IMR-90 (cell line): Measurements from ENCODE around the gene ZNF200. TPM values are rescaled to one million over a fixed set of nuclear protein-coding genes. Genes with fewer than 3 reads are reported as not detected.

Experiments used
- ATAC-seq: fragments of 200-7000 bp; cut with Tn5 transposase; 2 replicates; pipeline ENCODE4 v1.9.1; 2020; ENCODE audit warnings: low read depth, mild to moderate bottlenecking, moderate library complexity
- BruUV-seq: library from RNA; stranded (reverse); fragments of 400-500 nt; replicated peaks from 2 replicates; lab custom pipeline; 2021; lab: Mats Ljungman, UMichigan
- CTCF ChIA-PET: fragments of 300-600 bp; formaldehyde crosslinking; extraction: SDS; loops from one replicate; lab custom pipeline; 2021; ENCODE audit warnings: antibody characterized with exemption; lab: Yijun Ruan, JAX
- POLR2A ChIA-PET: fragments of 300-600 bp; sonication (Branson Sonifier 250); formaldehyde crosslinking; loops from one replicate; lab custom pipeline; 2022; ENCODE audit warnings: antibody characterized with exemption; ENCODE audit not compliant: unreplicated experiment; lab: Charles Lee
- DNase-seq: peaks from one replicate; pipeline ENCODE4 v3.0.0; 2013
- H2AFZ ChIP-seq: replicated peaks from 2 replicates; pipeline ENCODE3; 2013; ENCODE audit warnings: low read length, mild to moderate bottlenecking; ENCODE audit not compliant: poor library complexity
- H2AK5ac ChIP-seq: 2 replicates; pipeline ENCODE4 v1.6.1; 2013; ENCODE audit warnings: low read depth, low read length, inconsistent platforms
- H2AK9ac ChIP-seq: replicated peaks from 2 replicates; pipeline ENCODE3; 2013; ENCODE audit warnings: mild to moderate bottlenecking, low read depth, low read length, moderate library complexity; ENCODE audit not compliant: poor library complexity
- H2BK120ac ChIP-seq: 2 replicates; pipeline ENCODE4 v1.6.1; 2013; ENCODE audit warnings: low read depth, low read length, inconsistent platforms
- H2BK15ac ChIP-seq: 3 replicates; pipeline ENCODE4 v1.6.1; 2013; ENCODE audit warnings: low read depth, low read length, inconsistent platforms
- H2BK20ac ChIP-seq: 2 replicates; pipeline ENCODE4 v1.6.1; 2013; ENCODE audit warnings: low read depth, mild to moderate bottlenecking, inconsistent platforms, low read length, moderate library complexity
- H2BK5ac ChIP-seq: 2 replicates; pipeline ENCODE4 v1.6.1; 2013; ENCODE audit warnings: mild to moderate bottlenecking, low read depth, low read length, inconsistent platforms; ENCODE audit not compliant: poor library complexity, severe bottlenecking
- H3K14ac ChIP-seq: replicated peaks from 2 replicates; pipeline ENCODE4 v1.6.1; 2013; ENCODE audit warnings: low read depth, low read length, inconsistent platforms
- H3K18ac ChIP-seq: 2 replicates; pipeline ENCODE4 v1.6.1; 2013; ENCODE audit warnings: low read depth, low read length, control low read depth
- H3K23ac ChIP-seq: 2 replicates; pipeline ENCODE4 v1.6.1; 2013; ENCODE audit warnings: low read depth, low read length, inconsistent platforms
- H3K27ac ChIP-seq: 2 replicates; pipeline ENCODE4 v1.5.1; 2013; ENCODE audit warnings: mild to moderate bottlenecking, control low read depth, low read length; ENCODE audit not compliant: insufficient read depth
- H3K27me3 ChIP-seq: 2 replicates; pipeline ENCODE4 v1.6.1; 2013; ENCODE audit warnings: low read length; ENCODE audit not compliant: control insufficient read depth, insufficient read depth
- H3K36me3 ChIP-seq: 2 replicates; pipeline ENCODE4 v1.6.1; 2013; ENCODE audit warnings: low read length, mixed read lengths; ENCODE audit not compliant: control insufficient read depth, insufficient read depth
- H3K4ac ChIP-seq: 2 replicates; pipeline ENCODE4 v1.6.1; 2013; ENCODE audit warnings: low read depth, low read length, inconsistent platforms
- H3K4me1 ChIP-seq: 2 replicates; pipeline ENCODE4 v1.6.1; 2013; ENCODE audit warnings: low read length, mixed read lengths; ENCODE audit not compliant: control insufficient read depth, insufficient read depth
- H3K4me2 ChIP-seq: 2 replicates; pipeline ENCODE4 v1.6.1; 2013; ENCODE audit warnings: low read depth, mild to moderate bottlenecking, control low read depth, low read length, moderate library complexity
- H3K4me3 ChIP-seq: 2 replicates; pipeline ENCODE4 v1.5.1; 2013; ENCODE audit warnings: low read depth, mild to moderate bottlenecking, control low read depth, low read length, moderate library complexity; ENCODE audit not compliant: insufficient read depth
- H3K56ac ChIP-seq: 2 replicates; pipeline ENCODE4 v1.6.1; 2013; ENCODE audit warnings: low read length, inconsistent platforms; ENCODE audit not compliant: insufficient read depth; ENCODE audit errors: extremely low read depth
- H3K79me1 ChIP-seq, 2 experiments: 2 replicates each; pipeline ENCODE4 v1.6.1; 2013; ENCODE audit warnings: low read length in 2 of 2, inconsistent platforms in 1 of 2, low read depth in 1 of 2
- H3K9ac ChIP-seq: 2 replicates; pipeline ENCODE4 v1.6.1; 2013; ENCODE audit warnings: low read depth, low read length, control low read depth
- H3K9me1 ChIP-seq: 2 replicates; pipeline ENCODE4 v1.6.1; 2013; ENCODE audit warnings: low read length, inconsistent platforms; ENCODE audit not compliant: insufficient read depth
- H3K9me3 ChIP-seq: 2 replicates; pipeline ENCODE4 v1.6.1; 2013; ENCODE audit warnings: low read length; ENCODE audit not compliant: control insufficient read depth, insufficient read depth
- H4K20me1 ChIP-seq: 2 replicates; pipeline ENCODE4 v1.6.1; 2013; ENCODE audit warnings: low read length, inconsistent platforms; ENCODE audit not compliant: insufficient read depth
- H4K5ac ChIP-seq: 2 replicates; pipeline ENCODE4 v1.6.1; 2013; ENCODE audit warnings: mild to moderate bottlenecking, low read depth, low read length, control low read depth
- H4K8ac ChIP-seq, 2 experiments: 2 replicates each; pipeline ENCODE4 v1.6.1; 2013; ENCODE audit warnings: low read depth in 2 of 2, low read length in 2 of 2, control low read depth in 1 of 2, inconsistent platforms in 1 of 2
- H4K91ac ChIP-seq: 2 replicates; pipeline ENCODE4 v1.6.1; 2013; ENCODE audit warnings: low read depth, low read length, inconsistent platforms; ENCODE audit not compliant: insufficient read depth
- BHLHE40 ChIP-seq: fragments of 150-350 bp; IDR thresholded peaks from 2 replicates; pipeline ENCODE4 v1.6.1; 2016; ENCODE audit warnings: mild to moderate bottlenecking, low read depth, low read length
- CHD1 ChIP-seq: IDR thresholded peaks from 2 replicates; pipeline ENCODE4 v1.6.1; 2012; ENCODE audit warnings: low read depth, low read length, improper control_type of control experiment
- FOS ChIP-seq: fragments of 150-350 bp; IDR thresholded peaks from 2 replicates; pipeline ENCODE4 v1.6.1; 2016; ENCODE audit warnings: low read depth, low read length
- MAFK ChIP-seq: IDR thresholded peaks from 2 replicates; pipeline ENCODE4 v1.6.1; 2012; ENCODE audit warnings: low read depth, low read length, improper control_type of control experiment
- MAZ ChIP-seq: IDR thresholded peaks from 2 replicates; pipeline ENCODE4 v1.6.1; 2012; ENCODE audit warnings: low read depth, mild to moderate bottlenecking, low read length, improper control_type of control experiment, moderate library complexity, borderline replicate concordance
- MXI1 ChIP-seq: IDR thresholded peaks from 2 replicates; pipeline ENCODE4 v1.6.1; 2012; ENCODE audit warnings: low read depth, mild to moderate bottlenecking, low read length, moderate library complexity, borderline replicate concordance
- NFE2L2 ChIP-seq: fragments of 150-350 bp; IDR thresholded peaks from 2 replicates; pipeline ENCODE4 v1.6.1; 2016; ENCODE audit warnings: low read depth, mild to moderate bottlenecking, low read length
- POLR2A ChIP-seq: IDR thresholded peaks from 2 replicates; pipeline ENCODE4 v1.6.1; 2012; ENCODE audit warnings: mild to moderate bottlenecking, low read depth, low read length
- RAD21 ChIP-seq: IDR thresholded peaks from 2 replicates; pipeline ENCODE4 v1.6.1; 2012; ENCODE audit warnings: low read length, improper control_type of control experiment
- RCOR1 ChIP-seq: IDR thresholded peaks from 2 replicates; pipeline ENCODE4 v1.6.1; 2012; ENCODE audit warnings: mild to moderate bottlenecking, low read length, improper control_type of control experiment; ENCODE audit not compliant: insufficient replicate concordance
- RFX5 ChIP-seq: IDR thresholded peaks from 2 replicates; pipeline ENCODE4 v1.8.0; 2012; ENCODE audit warnings: low read depth, mild to moderate bottlenecking, low read length, moderate library complexity
- WGBS, 2 experiments: methylation state at CpG; one replicate each; pipeline versions ENCODE4 v1.1.5 to v1.1.7; 2013; ENCODE audit warnings: missing lambda C conversion rate in 2 of 2; ENCODE audit not compliant: insufficient read length in 1 of 2; ENCODE audit errors: extremely low coverage in 2 of 2; 5-methylcytosine and 5-hydroxymethylcytosine counted together
- dilution Hi-C: fragments of 300-500 bp; cut with HindIII; formaldehyde crosslinking; loops from one replicate; pipeline ENCODE4 v1.14.3; 2018; ENCODE audit warnings: low sequenced_read_pairs; ENCODE audit not compliant: unreplicated experiment
- in situ Hi-C: fragments of 300-500 bp; cut with MboI; formaldehyde crosslinking; loops from 3 replicates; pipeline ENCODE4 v1.14.3; 2019; ENCODE audit warnings: low sequenced_read_pairs, inconsistent platforms, mixed read lengths
- intact Hi-C: fragments of 100-400 bp; cut with micrococcal nuclease; formaldehyde crosslinking; loops from 2 replicates; pipeline ENCODE4 v1.10.0; 2022
- polyA plus RNA-seq, 3 experiments: library from polyadenylated mRNA; depleted of rRNA; stranded (reverse); fragments of >200 nt; gene quantifications; 2 replicates each; pipeline ENCODE4 v1.2.3, GENCODE V29; 2012; ENCODE audit warnings: low replicate concordance in 1 of 3
- total RNA-seq: library from RNA; depleted of rRNA; stranded (reverse); fragments of >200 nt; gene quantifications from 2 replicates; pipeline ENCODE4 v1.2.3, GENCODE V29; 2012
- TF ChIP-seq, protein P1 (sequence below): fragments of 150-350 bp; IDR thresholded peaks from 2 replicates; pipeline ENCODE4 v1.6.1; 2016; ENCODE audit warnings: low read depth, mild to moderate bottlenecking, low read length, moderate library complexity, borderline replicate concordance
- TF ChIP-seq, protein P2 (sequence below): conservative IDR thresholded peaks from 2 replicates; pipeline ENCODE4 v1.5.1; 2012; ENCODE audit warnings: mild to moderate bottlenecking, low read depth, low read length, improper control_type of control experiment

The ZNF200 gene
- total and polyA plus RNA-seq, 2 of the 4 experiments (the other 2 are of a cell fraction) = 3.7 to 7.5 TPM

DNA sequence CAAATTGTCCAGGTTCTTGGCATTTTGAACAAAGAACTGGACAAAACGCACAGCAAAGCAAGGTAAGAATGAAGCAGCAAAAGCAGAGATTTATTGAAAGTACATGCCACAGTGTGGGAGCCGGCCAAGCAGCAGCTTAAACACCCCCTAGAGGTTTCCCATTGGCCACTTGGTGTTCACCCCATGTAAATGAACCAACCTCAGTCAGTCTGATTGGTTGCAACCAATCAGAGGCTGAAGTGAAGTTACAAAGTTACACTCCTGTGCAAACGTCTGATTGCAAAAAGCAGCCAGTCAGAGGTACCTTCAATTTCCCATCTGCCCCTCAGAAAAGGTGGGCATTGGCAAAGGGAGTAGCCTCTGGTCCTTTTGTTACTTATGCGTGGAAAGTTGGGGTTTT is 39.5 kb upstream of the ZNF200 start:
- H3K56ac ChIP-seq = no peak overlapping the region
- ChIA-PET CTCF (no interaction called here), POLR2A (no interaction called here)
- H3K14ac ChIP-seq = no peak overlapping the region
- no peak overlapping the region for H2BK20ac ChIP-seq
- no peak overlapping the region for H2BK15ac ChIP-seq
- no peaks in the 10 kb centered on the region for H3K79me1 ChIP-seq
- no peak overlapping the region for H3K4ac ChIP-seq
- ATAC-seq = peak; percentile 48
- H3K9ac ChIP-seq = no peak overlapping the region
- 33% methylated on average over 1 of the region's 4 CpGs; no CpG with 5 or more reads in 1 of the 2 experiments for WGBS, 2 experiments
- H4K20me1 ChIP-seq = no peaks in the 10 kb centered on the region
- no peak overlapping the region for H4K8ac ChIP-seq
- no peak overlapping the region for H3K18ac ChIP-seq
- intact Hi-C loops = no loop called here
- H2AK5ac ChIP-seq = no peak overlapping the region
- peaks cover 3% of the 10 kb centered on the region for H3K27me3 ChIP-seq
- H3K4me3 ChIP-seq = no peak overlapping the region
- in situ Hi-C loops = no loop called here
- H3K27ac ChIP-seq = no peak overlapping the region
- peak; percentile 30 for DNase-seq
- no peaks in the 10 kb centered on the region for H3K4me1 ChIP-seq
- no peak overlapping the region for H2AFZ ChIP-seq
- no peaks in the 10 kb centered on the region for H3K9me1 ChIP-seq
- no TSS peak for BruUV-seq
- no peak overlapping the region for H2AK9ac ChIP-seq
- no peak overlapping the region for H4K5ac ChIP-seq
- H3K23ac ChIP-seq = no peak overlapping the region
- no peak for TF ChIP-seq RAD21
- no peak for TF ChIP-seq RCOR1
- no peak for TF ChIP-seq RFX5
- no peak for TF ChIP-seq MAFK
- TF ChIP-seq MAZ = no peak
- TF ChIP-seq MXI1 = no peak
- no peak for TF ChIP-seq NFE2L2
- TF ChIP-seq, protein P1, sequence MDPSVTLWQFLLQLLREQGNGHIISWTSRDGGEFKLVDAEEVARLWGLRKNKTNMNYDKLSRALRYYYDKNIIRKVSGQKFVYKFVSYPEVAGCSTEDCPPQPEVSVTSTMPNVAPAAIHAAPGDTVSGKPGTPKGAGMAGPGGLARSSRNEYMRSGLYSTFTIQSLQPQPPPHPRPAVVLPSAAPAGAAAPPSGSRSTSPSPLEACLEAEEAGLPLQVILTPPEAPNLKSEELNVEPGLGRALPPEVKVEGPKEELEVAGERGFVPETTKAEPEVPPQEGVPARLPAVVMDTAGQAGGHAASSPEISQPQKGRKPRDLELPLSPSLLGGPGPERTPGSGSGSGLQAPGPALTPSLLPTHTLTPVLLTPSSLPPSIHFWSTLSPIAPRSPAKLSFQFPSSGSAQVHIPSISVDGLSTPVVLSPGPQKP = no peak
- TF ChIP-seq, protein P2, sequence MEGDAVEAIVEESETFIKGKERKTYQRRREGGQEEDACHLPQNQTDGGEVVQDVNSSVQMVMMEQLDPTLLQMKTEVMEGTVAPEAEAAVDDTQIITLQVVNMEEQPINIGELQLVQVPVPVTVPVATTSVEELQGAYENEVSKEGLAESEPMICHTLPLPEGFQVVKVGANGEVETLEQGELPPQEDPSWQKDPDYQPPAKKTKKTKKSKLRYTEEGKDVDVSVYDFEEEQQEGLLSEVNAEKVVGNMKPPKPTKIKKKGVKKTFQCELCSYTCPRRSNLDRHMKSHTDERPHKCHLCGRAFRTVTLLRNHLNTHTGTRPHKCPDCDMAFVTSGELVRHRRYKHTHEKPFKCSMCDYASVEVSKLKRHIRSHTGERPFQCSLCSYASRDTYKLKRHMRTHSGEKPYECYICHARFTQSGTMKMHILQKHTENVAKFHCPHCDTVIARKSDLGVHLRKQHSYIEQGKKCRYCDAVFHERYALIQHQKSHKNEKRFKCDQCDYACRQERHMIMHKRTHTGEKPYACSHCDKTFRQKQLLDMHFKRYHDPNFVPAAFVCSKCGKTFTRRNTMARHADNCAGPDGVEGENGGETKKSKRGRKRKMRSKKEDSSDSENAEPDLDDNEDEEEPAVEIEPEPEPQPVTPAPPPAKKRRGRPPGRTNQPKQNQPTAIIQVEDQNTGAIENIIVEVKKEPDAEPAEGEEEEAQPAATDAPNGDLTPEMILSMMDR = no peak
- TF ChIP-seq FOS = no peak
- no peak for TF ChIP-seq POLR2A
- TF ChIP-seq BHLHE40 = no peak
- no peak for TF ChIP-seq CHD1
- no peak overlapping the region for H2BK120ac ChIP-seq
- no peaks in the 10 kb centered on the region for H3K36me3 ChIP-seq
- no peak overlapping the region for H2BK5ac ChIP-seq
- H3K9me3 ChIP-seq = no peaks in the 10 kb centered on the region
- H3K4me2 ChIP-seq = no peak overlapping the region
- H4K91ac ChIP-seq = no peak overlapping the region
- dilution Hi-C loops = no loop called here
